T-helper 1 cell (primary cell): ENCODE results near the gene BPTF.
"Not testable (repeated sequence)": the region's sequence is repeated elsewhere in the genome, so short reads cannot be mapped to it uniquely, and the experiment has no call there.

Experiments
- DNase-seq, 5 donors: peaks; one replicate each; pipeline ENCODE4 v3.0.0-alpha.2; 2012 to 2020

The BPTF gene

GRCh38 chr17:67833946-67834631 is 8.8 kb downstream of the BPTF start:
- DNase-seq, result no peak

- DNase-seq, result no peak
Observed at GRCh38 chr17:67834634-67835033, 9.3 kb downstream of the BPTF start.

GRCh38 chr17:67836205-67836987 is 11.1 kb downstream of the BPTF start:
- DNase-seq, result no peak

- DNase-seq, result no peak
Observed at GRCh38 chr17:67837965-67838364, 12.7 kb downstream of the BPTF start.

GRCh38 chr17:67838538-67838937 is 13.2 kb downstream of the BPTF start:
- no peak for DNase-seq

- no peak for DNase-seq
Observed at GRCh38 chr17:67841992-67842391, 16.7 kb downstream of the BPTF start.

GRCh38 chr17:67842648-67843047 is 17.3 kb downstream of the BPTF start:
- DNase-seq, result no peak

- no peak for DNase-seq
Observed at GRCh38 chr17:67845374-67845773, 20.1 kb downstream of the BPTF start.

- not testable (repeated sequence) for DNase-seq
Observed at GRCh38 chr17:67848189-67848588, 22.9 kb downstream of the BPTF start.

- not testable (repeated sequence) for DNase-seq
Observed at GRCh38 chr17:67848846-67849245, 23.5 kb downstream of the BPTF start.

- DNase-seq, result no peak
Observed at GRCh38 chr17:67850991-67851631, 25.8 kb downstream of the BPTF start.

- DNase-seq, result no peak
Observed at GRCh38 chr17:67853703-67854102, 28.4 kb downstream of the BPTF start.

- DNase-seq, result no peak
Observed at GRCh38 chr17:67854378-67854777, 29.1 kb downstream of the BPTF start.

- peak in 1 of 5 donors; percentile 12 for DNase-seq
Observed at GRCh38 chr17:67855504-67856324, 30.4 kb downstream of the BPTF start.

GRCh38 chr17:67856402-67856801 is 31.1 kb downstream of the BPTF start:
- DNase-seq, result not testable (repeated sequence)

- DNase-seq, result no peak
Observed at GRCh38 chr17:67862614-67863217, 37.4 kb downstream of the BPTF start.

- peak in 1 of 5 donors; percentile 27 for DNase-seq
Observed at GRCh38 chr17:67863624-67864247, 38.4 kb downstream of the BPTF start.

GRCh38 chr17:67865438-67865837 is 40.1 kb downstream of the BPTF start:
- no peak for DNase-seq

GRCh38 chr17:67867591-67867990 is 42.3 kb downstream of the BPTF start:
- DNase-seq, result no peak

- no peak for DNase-seq
Observed at GRCh38 chr17:67868176-67868575, 42.9 kb downstream of the BPTF start.

- DNase-seq, result no peak
Observed at GRCh38 chr17:67879662-67880061, 54.4 kb downstream of the BPTF start.

- no peak for DNase-seq
Observed at GRCh38 chr17:67881083-67881482, 55.8 kb downstream of the BPTF start.
